IPS-NIHi7 (cell line): ENCODE results near the gene CCDC192.
"Not testable (repeated sequence)": the region's sequence is repeated elsewhere in the genome, so short reads cannot be mapped to it uniquely, and the experiment has no call there.

Experiments used
- DNase-seq: peaks from one replicate; pipeline ENCODE4 v3.0.0; 2012; ENCODE audit warnings: mixed read lengths; ENCODE audit errors: extremely low spot score

CCDC192 gene

GRCh38 chr5:127762412-127762811 is 59.2 kb downstream of the CCDC192 start:
- no peak for DNase-seq

- DNase-seq, result no peak
These were observed 63.6 kb downstream of the CCDC192 start for GRCh38 chr5:127766676-127767335.

- no peak for DNase-seq
These were observed 66.2 kb downstream of the CCDC192 start for GRCh38 chr5:127769386-127769785.

DNA sequence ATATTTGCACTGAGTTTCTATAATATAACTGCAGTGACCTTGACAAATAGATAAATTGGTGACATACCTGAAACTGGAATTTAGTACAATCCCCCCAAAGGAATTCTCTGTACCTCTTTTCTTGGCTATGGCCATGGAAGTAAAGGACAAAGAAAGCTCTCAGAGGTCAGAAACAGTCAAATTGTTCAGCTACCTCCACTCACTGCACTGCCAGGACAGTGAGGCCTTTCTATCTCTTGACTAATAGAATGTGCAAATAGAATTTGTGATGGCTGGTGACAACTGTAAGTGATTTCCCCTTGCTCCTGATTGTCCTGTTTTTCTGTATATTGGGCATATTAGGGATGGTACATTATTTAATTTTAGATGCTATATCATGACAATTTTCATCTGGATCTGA is 67.1 kb downstream of the CCDC192 start:
- no peak for DNase-seq

- DNase-seq, result no peak
These were observed 69.3 kb downstream of the CCDC192 start for GRCh38 chr5:127772531-127772930.

- no peak for DNase-seq
These were observed 71.0 kb downstream of the CCDC192 start for GRCh38 chr5:127774221-127774620.

DNA sequence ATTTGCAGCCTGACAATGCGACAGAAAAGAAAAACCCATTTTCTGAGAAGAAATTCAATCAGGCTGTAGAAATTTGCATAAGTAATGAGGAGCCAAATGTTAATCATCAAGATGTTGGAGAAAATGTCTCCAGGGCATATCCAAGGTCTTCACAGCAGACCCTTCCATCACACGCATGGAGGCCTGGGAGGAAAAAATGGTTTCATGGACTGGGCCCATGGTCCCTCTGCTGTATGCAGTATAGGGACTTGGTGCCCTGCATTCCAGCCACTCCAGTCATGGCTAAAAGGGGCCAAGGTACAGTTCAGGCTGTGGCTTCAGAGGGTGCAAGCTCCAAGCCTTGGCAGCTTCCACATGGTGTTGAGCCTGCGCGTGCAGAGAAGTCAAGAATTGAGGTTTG is 73.3 kb downstream of the CCDC192 start:
- no peak for DNase-seq

- DNase-seq, result no peak
These were observed 74.8 kb downstream of the CCDC192 start for GRCh38 chr5:127777957-127778356.

DNA sequence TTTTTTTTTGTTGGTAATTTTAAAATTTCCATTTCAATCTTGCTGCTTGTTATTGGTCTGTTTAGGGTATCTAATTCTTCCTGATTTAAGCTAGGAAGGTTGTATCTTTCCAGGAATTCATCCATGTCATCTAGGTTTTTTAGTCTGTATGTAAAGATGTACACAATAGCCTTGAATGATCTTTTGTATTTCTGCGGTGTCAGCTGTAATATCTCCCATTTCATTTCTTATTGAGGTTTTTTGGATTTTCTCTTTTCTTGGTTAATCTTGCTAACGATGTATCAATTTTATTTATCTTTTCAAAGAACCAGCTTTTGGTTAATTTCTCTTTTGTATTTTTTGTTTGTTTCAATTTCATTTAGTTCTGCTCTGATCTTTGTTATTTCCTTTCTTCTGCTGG is 79.3 kb downstream of the CCDC192 start:
- DNase-seq, result not testable (repeated sequence)

GRCh38 chr5:127785098-127785927 is 82.1 kb downstream of the CCDC192 start:
- no peak for DNase-seq

- DNase-seq, result no peak
These were observed 88.2 kb downstream of the CCDC192 start for GRCh38 chr5:127791439-127791838.

GRCh38 chr5:127791908-127792307 is 88.7 kb downstream of the CCDC192 start:
- DNase-seq, result not testable (repeated sequence)

DNA sequence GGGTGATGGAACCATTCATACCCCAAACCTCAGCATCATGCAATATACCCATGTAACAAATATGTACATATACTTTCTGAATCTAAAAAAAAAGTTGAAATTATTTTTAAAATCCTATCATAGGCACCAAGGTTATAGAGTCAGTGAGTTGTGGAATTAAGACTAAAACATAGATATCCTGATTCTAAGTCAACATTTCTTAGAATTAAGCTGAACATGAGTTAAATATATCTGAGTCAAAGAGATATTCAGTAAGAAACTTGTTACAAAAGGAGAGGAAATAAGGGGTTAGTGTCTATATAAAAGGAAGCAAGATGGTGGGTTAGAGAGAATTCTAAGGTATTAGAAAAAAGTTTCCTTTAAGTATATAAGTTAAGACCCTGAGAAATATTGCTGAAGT is 89.9 kb downstream of the CCDC192 start:
- DNase-seq, result no peak

GRCh38 chr5:127793879-127794278 is 90.7 kb downstream of the CCDC192 start:
- no peak for DNase-seq

GRCh38 chr5:127796211-127796610 is 93.0 kb downstream of the CCDC192 start:
- no peak for DNase-seq

DNA sequence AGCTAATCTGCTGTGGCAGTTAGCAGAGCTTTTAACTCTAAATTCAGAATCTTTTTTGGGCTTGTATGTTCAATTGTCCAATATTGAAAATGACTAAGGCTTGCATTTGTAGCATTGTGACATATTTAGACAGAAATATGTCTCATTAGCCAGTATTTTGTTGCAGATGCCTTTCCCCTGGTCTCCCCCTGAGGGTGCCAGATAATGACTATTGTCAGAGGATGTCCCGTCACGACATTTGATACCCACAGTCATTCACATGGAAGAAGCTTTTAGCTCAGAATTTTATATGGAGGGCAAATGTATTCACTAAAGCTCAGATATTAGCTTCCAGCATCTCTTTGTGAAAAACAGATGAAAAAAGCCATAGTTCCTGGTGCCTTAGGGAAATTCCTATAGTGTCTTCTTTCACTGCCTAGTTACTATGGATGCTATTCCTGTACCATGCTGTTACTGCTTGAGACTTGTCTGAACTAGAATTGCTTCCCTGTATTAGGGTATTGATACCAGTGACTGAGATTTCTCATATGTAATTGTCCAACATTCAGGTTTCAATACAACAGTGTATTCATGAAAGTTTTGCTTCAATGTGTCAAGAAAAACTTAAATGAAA is 96.2 kb downstream of the CCDC192 start:
- no peak for DNase-seq

- DNase-seq, result no peak
These were observed 98.7 kb downstream of the CCDC192 start for GRCh38 chr5:127801751-127802476.

DNA sequence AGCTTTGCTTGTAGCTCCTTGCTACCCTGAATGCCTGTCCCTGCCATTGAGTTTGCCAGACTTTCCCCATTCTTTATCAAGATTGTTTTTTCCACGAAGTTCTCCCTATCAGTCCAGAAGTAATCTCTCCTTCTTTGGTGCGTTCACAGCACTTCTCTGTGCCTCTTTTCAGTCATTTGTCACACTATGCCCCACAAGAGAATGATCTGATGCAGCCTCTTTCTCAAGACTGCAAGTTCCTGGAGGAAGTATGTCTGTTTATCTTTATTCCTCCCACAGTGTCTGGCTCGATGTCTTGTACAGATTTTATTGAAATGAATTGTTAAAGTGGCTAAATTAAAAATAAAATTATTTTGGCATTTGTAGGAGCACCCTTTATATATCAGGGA is 99.3 kb downstream of the CCDC192 start:
- DNase-seq, result no peak

- no peak for DNase-seq
These were observed 101.8 kb downstream of the CCDC192 start for GRCh38 chr5:127804886-127805426.

GRCh38 chr5:127805448-127805847 is 102.3 kb downstream of the CCDC192 start:
- no peak for DNase-seq

DNA sequence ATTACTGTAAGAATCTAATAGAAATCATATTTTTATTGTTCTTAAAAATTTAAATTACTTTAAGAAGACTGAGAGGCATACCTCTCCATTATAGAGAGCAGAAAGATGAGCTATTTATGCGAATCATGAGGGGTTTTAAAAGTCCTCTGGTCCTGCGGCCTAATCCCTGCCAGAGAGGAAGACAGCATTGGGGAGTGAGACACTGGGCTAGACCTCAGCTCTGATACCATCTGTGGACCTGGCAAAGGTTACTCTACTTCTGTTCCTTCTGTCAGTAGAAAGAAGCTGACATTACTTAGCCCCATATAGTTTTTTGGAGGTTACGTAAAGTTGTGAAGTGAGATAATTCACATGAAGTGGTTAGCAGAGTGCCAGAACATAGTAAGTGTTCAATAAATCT is 103.6 kb downstream of the CCDC192 start:
- DNase-seq, result no peak

GRCh38 chr5:127809533-127809932 is 106.3 kb downstream of the CCDC192 start:
- DNase-seq, result no peak
